IMR-90 (cell line): Measurements from ENCODE around the gene ACVR2B.

Experiments
- CEBPB ChIP-seq: IDR thresholded peaks from 2 replicates; pipeline ENCODE4 v1.6.1; 2012; ENCODE audit warnings: low read depth, low read length, improper control_type of control experiment
- MXI1 ChIP-seq: IDR thresholded peaks from 2 replicates; pipeline ENCODE4 v1.6.1; 2012; ENCODE audit warnings: low read depth, mild to moderate bottlenecking, low read length, moderate library complexity, borderline replicate concordance
- POLR2A ChIP-seq: IDR thresholded peaks from 2 replicates; pipeline ENCODE4 v1.6.1; 2012; ENCODE audit warnings: mild to moderate bottlenecking, low read depth, low read length
- RAD21 ChIP-seq: IDR thresholded peaks from 2 replicates; pipeline ENCODE4 v1.6.1; 2012; ENCODE audit warnings: low read length, improper control_type of control experiment
- RCOR1 ChIP-seq: IDR thresholded peaks from 2 replicates; pipeline ENCODE4 v1.6.1; 2012; ENCODE audit warnings: mild to moderate bottlenecking, low read length, improper control_type of control experiment; ENCODE audit not compliant: insufficient replicate concordance
- SMC3 ChIP-seq: fragments of 150-350 bp; IDR thresholded peaks from 2 replicates; pipeline ENCODE4 v1.6.1; 2016; ENCODE audit warnings: low read depth, mild to moderate bottlenecking, antibody characterized with exemption, low read length, moderate library complexity
- USF2 ChIP-seq: fragments of 150-350 bp; IDR thresholded peaks from 2 replicates; pipeline ENCODE4 v1.6.1; 2017; ENCODE audit warnings: mild to moderate bottlenecking, antibody characterized with exemption, low read length, low read depth
- TF ChIP-seq, protein P1 (sequence below): conservative IDR thresholded peaks from 2 replicates; pipeline ENCODE4 v1.5.1; 2012; ENCODE audit warnings: mild to moderate bottlenecking, low read depth, low read length, improper control_type of control experiment

- TF ChIP-seq, protein P1, sequence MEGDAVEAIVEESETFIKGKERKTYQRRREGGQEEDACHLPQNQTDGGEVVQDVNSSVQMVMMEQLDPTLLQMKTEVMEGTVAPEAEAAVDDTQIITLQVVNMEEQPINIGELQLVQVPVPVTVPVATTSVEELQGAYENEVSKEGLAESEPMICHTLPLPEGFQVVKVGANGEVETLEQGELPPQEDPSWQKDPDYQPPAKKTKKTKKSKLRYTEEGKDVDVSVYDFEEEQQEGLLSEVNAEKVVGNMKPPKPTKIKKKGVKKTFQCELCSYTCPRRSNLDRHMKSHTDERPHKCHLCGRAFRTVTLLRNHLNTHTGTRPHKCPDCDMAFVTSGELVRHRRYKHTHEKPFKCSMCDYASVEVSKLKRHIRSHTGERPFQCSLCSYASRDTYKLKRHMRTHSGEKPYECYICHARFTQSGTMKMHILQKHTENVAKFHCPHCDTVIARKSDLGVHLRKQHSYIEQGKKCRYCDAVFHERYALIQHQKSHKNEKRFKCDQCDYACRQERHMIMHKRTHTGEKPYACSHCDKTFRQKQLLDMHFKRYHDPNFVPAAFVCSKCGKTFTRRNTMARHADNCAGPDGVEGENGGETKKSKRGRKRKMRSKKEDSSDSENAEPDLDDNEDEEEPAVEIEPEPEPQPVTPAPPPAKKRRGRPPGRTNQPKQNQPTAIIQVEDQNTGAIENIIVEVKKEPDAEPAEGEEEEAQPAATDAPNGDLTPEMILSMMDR = peak; percentile 84
- TF ChIP-seq RAD21 (peak; percentile 68), USF2 (no peak), CEBPB (no peak), RCOR1 (peak; percentile 60), SMC3 (peak; percentile 64), MXI1 (peak; percentile 48; the same call in 1 of the 2 replicates), POLR2A (0 out of 2 replicates have a peak, but pooled peaks have one; percentile 20)
These were observed 42.6 kb downstream of the ACVR2B start, which contains the start of gene EXOG for GRCh38 chr3:38496131-38496910.
